GM12878 (cell line): ENCODE results near the gene SRCIN1. TPM values are rescaled to one million over a fixed set of nuclear protein-coding genes. Genes with fewer than 3 reads are reported as not detected.

Source experiments
- ATAC-seq: fragments of 200-7000 bp; cut with Tn5 transposase; 3 replicates; pipeline ENCODE4 v1.9.1; 2020; ENCODE audit warnings: mild to moderate bottlenecking, moderate library complexity
- BruUV-seq: library from RNA; stranded (reverse); fragments of 400-500 nt; replicated peaks from 2 replicates; lab custom pipeline; 2021; lab: Mats Ljungman, UMichigan
- CTCF ChIA-PET: fragments of 300-600 bp; sonication (Branson Sonifier 250); formaldehyde crosslinking; extraction: SDS; loops from one replicate; lab custom pipeline; 2021; ENCODE audit warnings: inconsistent platforms; lab: Yijun Ruan, JAX
- POLR2A ChIA-PET: fragments of 350-600 bp; formaldehyde crosslinking; extraction: SDS; loops from one replicate; lab custom pipeline; 2021; ENCODE audit warnings: inconsistent platforms; lab: Charles Lee
- RAD21 ChIA-PET: fragments of 300-600 bp; sonication (Branson Sonifier 250); formaldehyde crosslinking; loops from one replicate; lab custom pipeline; 2023; ENCODE audit warnings: antibody characterized with exemption; ENCODE audit not compliant: unreplicated experiment; lab: Charles Lee
- SMC1A ChIA-PET: fragments of 300-600 bp; sonication (Branson Sonifier 250); formaldehyde crosslinking; loops from one replicate; lab custom pipeline; 2023; ENCODE audit not compliant: unreplicated experiment, uncharacterized antibody; lab: Charles Lee
- DNase-seq: peaks from one replicate; pipeline ENCODE4 v3.0.0-alpha.2; 2011; ENCODE audit warnings: low read depth, low spot score
- FAIRE-seq: peaks from 3 replicates; lab custom pipeline; 2011; peaks lifted over from hg19 to GRCh38; lab: Jason Lieb, UNC
- H2AFZ ChIP-seq: 2 replicates; pipeline ENCODE4 v1.6.0; 2011; ENCODE audit warnings: low read depth, low read length, control low read depth; ENCODE audit not compliant: control insufficient read depth
- H3K27ac ChIP-seq: 2 replicates; pipeline ENCODE4 v1.5.1; 2011; ENCODE audit warnings: control low read depth; ENCODE audit not compliant: control insufficient read depth, insufficient read depth
- H3K27me3 ChIP-seq, 2 experiments: replicated peaks in 1 of 2; 2 replicates each; pipeline versions ENCODE4 v1.6.0 to v1.6.1; 2011; ENCODE audit warnings: low read length in 1 of 2; ENCODE audit not compliant: control insufficient read depth in 2 of 2, insufficient read depth in 2 of 2
- H3K36me3 ChIP-seq, 2 experiments: 2 replicates each; pipeline ENCODE4 v1.5.1; 2011; ENCODE audit warnings: low read length in 1 of 2; ENCODE audit not compliant: control insufficient read depth in 2 of 2, insufficient read depth in 2 of 2
- H3K4me1 ChIP-seq: 2 replicates; pipeline ENCODE4 v1.6.1; 2011; ENCODE audit warnings: mild to moderate bottlenecking, low read length, moderate library complexity, mixed read lengths; ENCODE audit not compliant: control insufficient read depth, insufficient read depth
- H3K4me2 ChIP-seq: 2 replicates; pipeline ENCODE4 v1.6.0; 2011; ENCODE audit warnings: control low read depth; ENCODE audit not compliant: control insufficient read depth, insufficient read depth
- H3K4me3 ChIP-seq: fragments of 200-600 bp; sonication (generic); 2 replicates; pipeline ENCODE4 v1.5.1; 2016
- H3K79me2 ChIP-seq: 2 replicates; pipeline ENCODE4 v1.6.0; 2011; ENCODE audit warnings: low read length; ENCODE audit not compliant: control insufficient read depth, insufficient read depth
- H3K9ac ChIP-seq: 2 replicates; pipeline ENCODE4 v1.8.0; 2011; ENCODE audit warnings: low read length, control low read depth, mixed read lengths; ENCODE audit not compliant: control insufficient read depth, insufficient read depth
- H3K9me3 ChIP-seq: replicated peaks from 3 replicates; pipeline ENCODE4 v1.5.1; 2011; ENCODE audit warnings: mild to moderate bottlenecking, low read length; ENCODE audit not compliant: control insufficient read depth, insufficient read depth
- H4K20me1 ChIP-seq: 2 replicates; pipeline ENCODE4 v1.6.0; 2011; ENCODE audit not compliant: control insufficient read depth, insufficient read depth
- BCLAF1 ChIP-seq: fragments of 450-650 bp; IDR thresholded peaks from 2 replicates; pipeline ENCODE4 v1.6.1; 2017; ENCODE audit warnings: antibody characterized with exemption, mild to moderate bottlenecking, moderate library complexity
- NFYB ChIP-seq: IDR thresholded peaks from 2 replicates; pipeline ENCODE4 v1.6.1; 2011; ENCODE audit warnings: low read depth, mild to moderate bottlenecking, low read length, improper control_type of control experiment, moderate library complexity; ENCODE audit not compliant: insufficient read depth
- NKRF ChIP-seq: fragments of 450-650 bp; conservative IDR thresholded peaks from 2 replicates; pipeline ENCODE4 v1.6.1; 2017; ENCODE audit warnings: mild to moderate bottlenecking, moderate library complexity
- PRDM15 ChIP-seq: fragments of 450-650 bp; formaldehyde crosslinking; IDR thresholded peaks from 2 replicates; pipeline ENCODE4 v1.4.0; 2020; ENCODE audit warnings: mild to moderate bottlenecking, moderate library complexity
- ZBTB4 ChIP-seq: fragments of 450-650 bp; formaldehyde crosslinking; IDR thresholded peaks from 2 replicates; pipeline ENCODE4 v1.4.0; 2022; ENCODE audit warnings: mild to moderate bottlenecking, moderate library complexity
- ZNF274 ChIP-seq: IDR thresholded peaks from one replicate; pipeline ENCODE4 v1.8.0; 2011; ENCODE audit not compliant: insufficient read length, insufficient read depth
- WGBS: methylation state at CpG from one replicate; pipeline ENCODE4 v1.1.6; 2016; ENCODE audit warnings: low lambda C conversion rate; ENCODE audit not compliant: insufficient replicate concordance, insufficient coverage; ENCODE audit errors: missing lambda C conversion rate; 5-methylcytosine and 5-hydroxymethylcytosine counted together
- in situ Hi-C: fragments of 300-500 bp; cut with MboI; formaldehyde crosslinking; loops from 9 replicates; pipeline ENCODE4 v1.14.3; 2018; ENCODE audit warnings: mixed read lengths
- intact Hi-C: fragments of 100-400 bp; cut with micrococcal nuclease; formaldehyde crosslinking; loops from one replicate; pipeline ENCODE4 v1.14.2; 2022; ENCODE audit not compliant: unreplicated experiment
- polyA plus RNA-seq, 11 experiments: library from polyadenylated mRNA; depleted of rRNA in 4 of 11; unstranded in 6 of 11; stranded (reverse) in 5 of 11; fragments of >200 nt; fragmentation: Nextera tagmentation in 4 of 11; fragmentation: Illumina TruSeq in 1 of 11; extraction: Ambion mirVana in 4 of 11; extraction: Trizol in 1 of 11; gene quantifications; 1 replicate in 1 of 11; 2 replicates in 10 of 11; pipeline versions ENCODE4 v1.2.1 to v1.2.3, GENCODE V29; 2011 to 2016; ENCODE audit warnings: inconsistent platforms in 2 of 11, missing spikeins in 2 of 11, low read depth in 1 of 11
- total RNA-seq, 4 experiments: library from RNA; depleted of rRNA in 3 of 4; stranded (reverse); fragments of >200 nt in 3 of 4; fragmentation: Illumina TruSeq in 1 of 4; extraction: Trizol in 1 of 4; gene quantifications; 2 replicates each; pipeline versions ENCODE4 v1.2.1 to v1.2.3, GENCODE V29; 2013 to 2021

Gene SRCIN1
- total and polyA plus RNA-seq, 10 of the 15 experiments (the other 5 are each of a cell fraction or from before 2014, with no cell fraction given): under 0.01 to 0.74 (median 0.20) TPM; not detected in 3

GRCh38 chr17:38597375-38597774 lies 8.4 kb downstream of the SRCIN1 start (continued):
- TF ChIP-seq PRDM15 (CRISPR knock-in tag): no peak

GRCh38 chr17:38596651-38597050 lies 9.1 kb downstream of the SRCIN1 start:
- no peaks in the 10 kb centered on the region; a peak in 1 of 4 replicates for H3K27me3 ChIP-seq
- BruUV-seq: no TSS peak
- TF ChIP-seq BCLAF1: no peak
- TF ChIP-seq ZBTB4 (CRISPR knock-in tag): no peak
- TF ChIP-seq NKRF: no peak
- no peak for TF ChIP-seq ZNF274
- TF ChIP-seq NFYB: no peak

More at GRCh38 chr17:38596651-38597050, 9.1 kb downstream of the SRCIN1 start:
- H3K9ac ChIP-seq: no peak overlapping the region
- POLR2A ChIA-PET: no interaction called here
- 5% methylated on average over 2 of the region's 2 CpGs for WGBS
- no peak overlapping the region for H3K4me2 ChIP-seq
- no peak for FAIRE-seq
- in situ Hi-C loops: no loop called here
- H3K4me3 ChIP-seq: no peak overlapping the region
- H3K27ac ChIP-seq: no peak overlapping the region
- H3K9me3 ChIP-seq: no peaks in the 10 kb centered on the region
- intact Hi-C loops: no loop called here
- H3K4me1 ChIP-seq: peaks cover 21% of the 10 kb centered on the region
- CTCF ChIA-PET: interaction anchor here (0.7 to 2.8 kb wide), 4 partner anchors 28 to 71 kb away, joined by 3 to 14 read pairs (median 5); no protein-coding TSS in a partner anchor
- SMC1A ChIA-PET: interaction anchor here (1.1 to 2.0 kb wide), 4 partner anchors 15 to 66 kb away, joined by 3 to 7 read pairs (median 4); no protein-coding TSS in a partner anchor
- DNase-seq: no peak
- no peak for ATAC-seq
- RAD21 ChIA-PET: interaction anchor here (1.2 kb wide), 1 partner anchor 39 kb away, joined by 6 read pairs; no protein-coding TSS in a partner anchor
- H3K79me2 ChIP-seq: no peaks in the 10 kb centered on the region
- H3K36me3 ChIP-seq: no peaks in the 10 kb centered on the region
- H4K20me1 ChIP-seq: no peaks in the 10 kb centered on the region
- no peak overlapping the region for H2AFZ ChIP-seq
